NCI-H2107 treated with DMSO at 0.1 percent for 48 hours (cell line): ENCODE results near the gene ZNF331.

Source experiments
- DNase-seq: peaks from one replicate; lab custom pipeline; 2025; ENCODE audit not compliant: unreplicated experiment; lab: John Stamatoyannopoulos, UW

Gene ZNF331

GRCh38 chr19:53626486-53626885 is 88.5 kb downstream of the ZNF331 start:
- no peak for DNase-seq

GRCh38 chr19:53626976-53627375 is 89.0 kb downstream of the ZNF331 start:
- DNase-seq, result no peak
